AG04450 (cell line): ENCODE data around the gene MUC2. TPM values are rescaled to one million over a fixed set of nuclear protein-coding genes. Genes with fewer than 3 reads are reported as not detected.

ENCODE experiments used
- CTCF ChIA-PET: fragments of 300-600, 350-600 bp; formaldehyde crosslinking; extraction: SDS; loops from one replicate; lab custom pipeline; 2022; ENCODE audit warnings: antibody characterized with exemption, inconsistent platforms; lab: Charles Lee
- POLR2A ChIA-PET: fragments of 350-600 bp; formaldehyde crosslinking; extraction: SDS; loops from one replicate; lab custom pipeline; 2021; ENCODE audit warnings: antibody characterized with exemption, inconsistent platforms; lab: Yijun Ruan, JAX
- DNase-seq: peaks from one replicate; pipeline ENCODE4 v3.0.0-alpha.2; 2011; ENCODE audit warnings: low read depth, low spot score
- H3K27ac ChIP-seq: one replicate; pipeline ENCODE4 v1.5.1; 2012; ENCODE audit warnings: low read depth, low read length, control low read depth
- H3K27me3 ChIP-seq: one replicate; pipeline ENCODE4 v1.6.0; 2012; ENCODE audit warnings: low read length; ENCODE audit not compliant: control insufficient read depth, insufficient read depth
- H3K4me3 ChIP-seq: 2 replicates; pipeline ENCODE4 v1.5.1; 2011; ENCODE audit warnings: mild to moderate bottlenecking, low read depth, low read length, control low read depth
- H3K9me3 ChIP-seq: 2 replicates; pipeline ENCODE4 v1.5.1; 2012; ENCODE audit warnings: low read length; ENCODE audit not compliant: control insufficient read depth, insufficient read depth
- polyA plus RNA-seq: library from polyadenylated mRNA; depleted of rRNA; stranded (reverse); fragments of >200 nt; gene quantifications from 2 replicates; pipeline ENCODE4 v1.2.3, GENCODE V29; 2011
- TF ChIP-seq, protein P1 (sequence below): IDR thresholded peaks from 2 replicates; pipeline ENCODE4 v1.5.1; 2011; ENCODE audit warnings: low read depth, low read length, control low read depth, inconsistent platforms

MUC2 gene
- polyA plus RNA-seq, 1 experiment, result not detected

DNA sequence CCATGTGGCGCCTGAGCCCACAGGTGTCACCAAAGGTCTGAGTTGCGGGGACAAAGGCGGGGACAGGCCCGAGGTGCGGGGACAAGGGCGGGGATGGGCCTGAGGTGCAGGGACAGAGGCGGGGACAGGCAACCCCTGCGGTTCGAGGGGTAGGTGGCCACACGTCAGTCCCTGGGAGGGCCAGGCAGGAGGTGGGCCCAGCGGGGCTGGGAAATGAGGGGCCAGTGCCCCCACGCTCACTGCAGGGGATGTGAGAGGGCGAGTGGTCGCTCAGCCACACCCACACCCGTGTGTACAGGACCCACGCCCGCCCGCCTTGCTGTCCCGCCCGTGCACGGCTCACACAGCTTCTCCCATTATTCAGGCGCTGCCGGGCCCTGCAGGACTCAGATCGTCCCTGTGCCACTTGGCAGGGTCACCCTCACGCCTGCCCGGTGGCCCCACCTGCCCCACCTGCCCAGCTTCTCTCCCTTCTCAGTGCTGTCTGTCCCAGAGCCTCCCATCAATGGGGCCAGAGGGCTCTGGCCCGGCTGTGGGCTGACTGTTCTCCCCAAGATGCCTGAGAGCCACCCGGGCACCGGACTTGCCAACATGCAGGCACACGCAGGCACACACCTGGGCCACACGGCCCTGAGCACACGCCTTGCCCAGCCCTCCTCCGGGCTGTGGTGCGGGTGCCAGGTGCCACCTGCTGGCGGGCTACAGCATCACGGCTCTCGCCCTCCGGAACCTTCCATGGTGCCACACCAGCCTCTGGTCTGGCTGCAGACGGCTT is 23.9 kb upstream of the MUC2 start:
- TF ChIP-seq, protein P1, sequence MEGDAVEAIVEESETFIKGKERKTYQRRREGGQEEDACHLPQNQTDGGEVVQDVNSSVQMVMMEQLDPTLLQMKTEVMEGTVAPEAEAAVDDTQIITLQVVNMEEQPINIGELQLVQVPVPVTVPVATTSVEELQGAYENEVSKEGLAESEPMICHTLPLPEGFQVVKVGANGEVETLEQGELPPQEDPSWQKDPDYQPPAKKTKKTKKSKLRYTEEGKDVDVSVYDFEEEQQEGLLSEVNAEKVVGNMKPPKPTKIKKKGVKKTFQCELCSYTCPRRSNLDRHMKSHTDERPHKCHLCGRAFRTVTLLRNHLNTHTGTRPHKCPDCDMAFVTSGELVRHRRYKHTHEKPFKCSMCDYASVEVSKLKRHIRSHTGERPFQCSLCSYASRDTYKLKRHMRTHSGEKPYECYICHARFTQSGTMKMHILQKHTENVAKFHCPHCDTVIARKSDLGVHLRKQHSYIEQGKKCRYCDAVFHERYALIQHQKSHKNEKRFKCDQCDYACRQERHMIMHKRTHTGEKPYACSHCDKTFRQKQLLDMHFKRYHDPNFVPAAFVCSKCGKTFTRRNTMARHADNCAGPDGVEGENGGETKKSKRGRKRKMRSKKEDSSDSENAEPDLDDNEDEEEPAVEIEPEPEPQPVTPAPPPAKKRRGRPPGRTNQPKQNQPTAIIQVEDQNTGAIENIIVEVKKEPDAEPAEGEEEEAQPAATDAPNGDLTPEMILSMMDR, result peak; percentile 68
- POLR2A ChIA-PET, result no interaction called here
- peaks cover 31% of the 10 kb centered on the region for H3K27me3 ChIP-seq
- no peaks in the 10 kb centered on the region; the same call in 1 of the 2 replicates for H3K9me3 ChIP-seq
- H3K4me3 ChIP-seq, result no peak overlapping the region
- DNase-seq, result no peak
- CTCF ChIA-PET, result interaction anchor here (1.4 kb wide), 1 partner anchor 10 kb away, joined by 6 read pairs; no protein-coding TSS in a partner anchor
- no peak overlapping the region for H3K27ac ChIP-seq

DNA sequence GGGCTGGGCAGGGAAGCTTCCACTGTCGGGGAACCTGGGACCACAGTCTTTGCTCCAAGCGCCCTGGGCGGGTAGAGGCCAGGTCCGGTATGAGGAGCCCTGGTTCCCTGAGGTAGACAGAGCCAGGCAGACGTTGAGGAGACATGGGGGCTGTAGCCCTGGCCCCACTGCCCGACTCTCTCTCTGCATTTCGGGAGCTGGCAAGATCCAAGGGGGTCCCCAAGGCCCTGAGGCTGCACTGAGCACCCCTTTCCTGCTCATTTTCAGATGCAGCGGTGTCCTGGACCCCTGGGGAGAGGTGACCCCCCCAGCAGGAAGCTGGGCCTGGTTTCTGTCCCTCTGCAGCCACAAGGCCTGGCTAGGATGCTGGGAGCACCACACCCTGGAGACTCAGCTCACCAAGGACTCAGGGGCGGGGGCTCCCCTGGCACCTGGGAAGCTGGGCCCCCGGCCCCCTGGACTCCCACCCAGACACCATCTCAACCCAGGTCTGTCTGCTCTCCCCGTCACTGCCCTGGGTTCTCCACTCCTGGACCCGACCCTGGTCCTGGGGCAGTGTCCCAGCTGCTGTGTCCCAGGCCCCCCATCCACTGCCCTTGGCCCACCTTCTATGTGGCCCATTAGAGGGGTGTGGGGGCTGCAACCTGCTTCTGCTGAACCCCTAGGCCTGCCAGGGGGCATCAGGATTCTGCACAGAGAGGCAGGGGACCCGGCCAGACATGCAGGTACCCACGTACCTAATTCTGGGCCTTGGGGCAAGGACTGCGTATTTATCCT is 23.1 kb upstream of the MUC2 start:
- TF ChIP-seq, protein P1, result no peak
- no peak overlapping the region for H3K27ac ChIP-seq
- H3K27me3 ChIP-seq, result peaks cover 37% of the 10 kb centered on the region
- ChIA-PET CTCF (interaction anchor here (1.4 kb wide), 1 partner anchor 10 kb away, joined by 6 read pairs; no protein-coding TSS in a partner anchor), POLR2A (no interaction called here)
- H3K4me3 ChIP-seq, result no peak overlapping the region
- H3K9me3 ChIP-seq, result no peaks in the 10 kb centered on the region; the same call in 1 of the 2 replicates
- DNase-seq, result no peak

DNA sequence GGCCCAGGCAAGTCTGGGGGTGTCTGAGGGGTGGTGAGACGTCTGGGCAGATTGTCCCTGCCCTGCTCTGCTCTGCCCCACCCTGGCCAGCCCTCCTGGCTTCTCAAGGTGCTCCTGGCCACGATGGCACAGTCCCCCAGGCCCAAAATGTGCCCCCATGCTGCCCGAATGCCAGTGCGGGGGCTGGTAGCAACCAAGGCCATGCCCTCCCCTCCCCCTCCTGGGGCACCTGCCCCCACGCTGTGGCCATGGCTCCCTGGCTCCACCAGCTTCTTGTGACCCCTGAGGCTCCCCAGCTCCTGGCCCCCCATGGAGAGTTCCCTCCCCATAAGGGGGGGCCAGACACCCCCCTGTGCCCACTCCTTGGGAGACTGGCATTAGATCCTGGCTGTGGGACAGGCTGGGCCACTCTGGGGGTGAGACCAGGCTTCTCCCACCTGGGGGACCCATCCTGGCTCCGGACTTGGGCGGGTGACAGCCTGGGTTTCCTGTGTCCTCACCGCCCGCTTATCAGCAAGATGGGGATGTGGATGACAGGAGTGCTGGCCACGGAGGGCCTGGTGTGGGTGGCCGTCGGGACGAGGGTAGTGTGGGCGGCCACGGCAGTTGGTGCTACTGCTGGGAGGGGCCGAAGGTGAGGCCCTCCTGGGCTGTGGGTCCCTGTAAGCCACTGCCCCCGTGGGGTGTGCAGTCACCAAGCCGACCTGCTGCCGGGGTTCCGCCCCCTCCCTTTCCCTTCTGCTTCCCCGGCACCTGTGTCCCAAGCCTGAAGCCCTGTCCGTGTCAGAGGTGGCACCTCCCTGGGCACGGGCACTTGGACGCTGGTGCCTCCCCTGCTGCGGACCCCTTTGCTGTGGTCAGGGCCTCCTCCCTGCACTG is 22.3 kb upstream of the MUC2 start:
- H3K9me3 ChIP-seq, result no peaks in the 10 kb centered on the region; the same call in 1 of the 2 replicates
- H3K4me3 ChIP-seq, result no peak overlapping the region
- ChIA-PET CTCF (interaction anchor here (1.4 kb wide), 1 partner anchor 9 kb away, joined by 6 read pairs; no protein-coding TSS in a partner anchor), POLR2A (no interaction called here)
- peaks cover 31% of the 10 kb centered on the region for H3K27me3 ChIP-seq
- DNase-seq, result no peak
- TF ChIP-seq, protein P1, result no peak
- no peak overlapping the region for H3K27ac ChIP-seq

DNA sequence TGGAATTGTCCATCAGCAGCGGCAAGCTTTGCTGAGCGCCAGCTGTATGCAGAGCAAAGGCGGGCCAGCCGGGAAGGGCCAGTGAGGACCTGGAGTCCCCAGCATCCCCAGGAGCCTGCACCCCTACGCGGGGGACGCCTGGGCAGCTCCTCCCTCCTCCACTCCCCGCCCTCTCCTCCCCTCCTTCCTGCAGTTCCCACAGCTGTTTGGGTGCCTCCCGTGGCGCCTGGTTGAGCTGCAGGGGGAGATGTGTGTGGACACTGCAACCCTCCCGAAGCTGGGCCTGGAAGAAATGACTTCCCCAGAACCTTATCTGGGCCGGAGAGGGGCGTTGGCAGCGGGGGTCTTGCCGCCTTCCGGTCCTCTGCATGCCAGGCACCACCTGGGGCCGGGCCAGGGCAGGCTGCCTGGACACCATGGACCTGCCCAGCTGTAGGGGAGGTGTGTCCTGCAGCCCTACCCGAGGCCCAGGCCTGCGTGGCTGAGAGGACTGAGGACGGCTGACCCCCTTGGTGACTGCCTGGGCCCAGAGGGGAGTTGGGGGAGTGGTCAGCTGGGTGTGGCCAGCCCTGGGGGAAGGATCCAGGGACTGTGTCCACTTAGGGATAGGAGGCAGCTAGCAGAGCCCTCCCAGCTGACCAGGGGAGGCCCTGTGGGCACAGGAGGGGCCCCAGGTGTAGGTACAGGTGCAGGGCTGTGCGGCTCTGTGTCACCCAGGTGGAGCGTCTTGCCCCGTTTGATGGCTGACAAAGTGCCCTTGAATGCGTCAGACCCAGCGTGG is 21.4 kb upstream of the MUC2 start:
- ChIA-PET POLR2A (no interaction called here), CTCF (no interaction called here)
- TF ChIP-seq, protein P1, result no peak; the same call in 1 of the 2 replicates
- peaks cover 26% of the 10 kb centered on the region for H3K27me3 ChIP-seq
- H3K4me3 ChIP-seq, result no peak overlapping the region
- no peak overlapping the region for H3K27ac ChIP-seq
- DNase-seq, result no peak
- H3K9me3 ChIP-seq, result no peaks in the 10 kb centered on the region; the same call in 1 of the 2 replicates
